ENCODE measurements around the gene SOCS1.

- TF ChIP-seq CTCF (IDR thresholded peaks at IDR 0.05) (no peak), POLR2A (IDR thresholded peaks at IDR 0.05) (no peak), POLR2AphosphoS5 (IDR thresholded peaks at IDR 0.05) (no peak)
These were observed 44.7 kb downstream of the SOCS1 start for GRCh38 chr16:11211061-11211976.

All from gastroesophageal sphincter (tissue), 3 donors.